Measurements from ENCODE around the gene RBMX.
"Not testable (repeated sequence)": the region's sequence is repeated elsewhere in the genome, so short reads cannot be mapped to it uniquely, and the experiment has no call there.

The RBMX gene

GRCh38 chrX:136909706-136910564 lies 29.4 kb upstream of the RBMX start:
- H3K4me3 ChIP-seq (ENCODE audit: control insufficient read depth, low read depth, low read length) = peak overlapping the region; percentile 67
- peak; percentile 92 for DNase-seq (ENCODE audit: low read depth)
- TF ChIP-seq CTCF (conservative IDR thresholded peaks at IDR 0.05; ENCODE audit: control insufficient read depth, insufficient read depth, low read depth, low read length) = no peak

- DNase-seq (ENCODE audit: low read depth) = peak; percentile 79
- H3K4me3 ChIP-seq (ENCODE audit: control insufficient read depth, low read depth, low read length) = peak overlapping the region; percentile 67
- no peak for TF ChIP-seq CTCF (conservative IDR thresholded peaks at IDR 0.05; ENCODE audit: control insufficient read depth, insufficient read depth, low read depth, low read length)
Measured at GRCh38 chrX:136909119-136909705, 28.7 kb upstream of the RBMX start.

GRCh38 chrX:136907621-136908020 lies 27.1 kb upstream of the RBMX start:
- no peak for DNase-seq (ENCODE audit: low read depth)
- no peak for TF ChIP-seq CTCF (conservative IDR thresholded peaks at IDR 0.05; ENCODE audit: control insufficient read depth, insufficient read depth, low read depth, low read length)
- no peak overlapping the region for H3K4me3 ChIP-seq (ENCODE audit: control insufficient read depth, low read depth, low read length)

GRCh38 chrX:136906921-136907510 lies 26.5 kb upstream of the RBMX start:
- H3K4me3 ChIP-seq (ENCODE audit: control insufficient read depth, low read depth, low read length) = no peak overlapping the region
- TF ChIP-seq CTCF (conservative IDR thresholded peaks at IDR 0.05; ENCODE audit: control insufficient read depth, insufficient read depth, low read depth, low read length) = no peak
- DNase-seq (ENCODE audit: low read depth) = no peak

- DNase-seq (ENCODE audit: low read depth); H3K4me3 ChIP-seq (ENCODE audit: control insufficient read depth, low read depth, low read length): not testable (repeated sequence)
Measured at GRCh38 chrX:136904067-136904466, 23.5 kb upstream of the RBMX start.

GRCh38 chrX:136900071-136900470 lies 19.5 kb upstream of the RBMX start:
- not testable (repeated sequence) for H3K4me3 ChIP-seq (ENCODE audit: control insufficient read depth, low read depth, low read length); DNase-seq (ENCODE audit: low read depth)

- no peak for TF ChIP-seq CTCF (conservative IDR thresholded peaks at IDR 0.05; ENCODE audit: control insufficient read depth, insufficient read depth, low read depth, low read length)
- no peak overlapping the region for H3K4me3 ChIP-seq (ENCODE audit: control insufficient read depth, low read depth, low read length)
- peak; percentile 33 for DNase-seq (ENCODE audit: low read depth)
Measured at GRCh38 chrX:136899221-136899620, 18.7 kb upstream of the RBMX start.

GRCh38 chrX:136898752-136899151 lies 18.2 kb upstream of the RBMX start:
- H3K4me3 ChIP-seq (ENCODE audit: control insufficient read depth, low read depth, low read length); DNase-seq (ENCODE audit: low read depth): not testable (repeated sequence)
